Hematopoietic multipotent progenitor cell treated with erythropoietin and hydrocortisone succinate and interleukin-3 and kit ligand, for 6 days (in vitro differentiated cells): ENCODE data around the gene LDLRAD2.

Experiments used
- DNase-seq: peaks from one replicate; pipeline ENCODE4 v3.0.0-alpha.2; 2015

The LDLRAD2 gene

GRCh38 chr1:21863981-21864380 is 51.9 kb downstream of the LDLRAD2 start:
- no peak for DNase-seq

- DNase-seq = no peak
These were observed 52.7 kb downstream of the LDLRAD2 start for GRCh38 chr1:21864730-21865129.

GRCh38 chr1:21865609-21865942 is 53.5 kb downstream of the LDLRAD2 start:
- DNase-seq = no peak

DNA sequence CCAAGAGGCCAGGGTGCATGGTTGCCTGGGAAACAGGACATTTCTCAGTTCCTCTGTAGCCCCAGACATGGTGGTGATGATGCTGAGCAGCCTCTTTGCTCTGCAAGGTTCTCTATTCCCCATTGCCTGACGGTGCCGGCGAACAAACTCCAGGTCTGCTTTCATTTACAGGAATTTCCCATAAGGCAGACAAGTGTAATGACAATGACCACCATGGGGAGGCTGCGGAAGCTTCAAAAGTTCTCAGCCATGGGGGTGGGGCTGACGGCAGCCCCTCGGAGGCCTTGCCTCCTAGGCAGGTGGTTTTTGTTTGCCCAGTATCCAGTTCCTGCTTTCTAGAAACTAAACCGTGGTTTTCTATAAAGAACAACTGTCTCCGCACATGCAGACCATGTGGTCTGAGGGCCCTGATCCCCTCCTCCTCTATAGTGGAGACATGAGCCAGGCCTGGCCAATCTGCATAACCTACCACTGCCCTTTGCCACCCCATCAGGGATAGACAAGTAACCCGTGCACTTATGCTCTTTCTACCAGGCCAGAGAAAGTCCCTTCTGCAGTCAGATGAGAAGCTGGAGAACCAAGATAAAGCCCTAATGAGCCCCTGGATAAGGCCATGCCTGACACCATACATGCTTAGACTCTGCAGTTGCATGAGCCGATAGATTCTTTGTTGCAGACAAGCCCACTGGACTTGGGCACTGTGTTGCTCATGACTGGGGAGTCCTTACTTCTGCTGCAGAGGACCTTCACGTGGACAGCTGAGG is 54.1 kb downstream of the LDLRAD2 start:
- DNase-seq = peak; percentile 94

- no peak for DNase-seq
These were observed 54.6 kb downstream of the LDLRAD2 start for GRCh38 chr1:21866707-21867043.

GRCh38 chr1:21867451-21867996 is 55.5 kb downstream of the LDLRAD2 start:
- peak; percentile 80 for DNase-seq

- no peak for DNase-seq
These were observed 56.4 kb downstream of the LDLRAD2 start for GRCh38 chr1:21868482-21868881.

- DNase-seq = no peak
These were observed 56.9 kb downstream of the LDLRAD2 start for GRCh38 chr1:21868941-21869454.

DNA sequence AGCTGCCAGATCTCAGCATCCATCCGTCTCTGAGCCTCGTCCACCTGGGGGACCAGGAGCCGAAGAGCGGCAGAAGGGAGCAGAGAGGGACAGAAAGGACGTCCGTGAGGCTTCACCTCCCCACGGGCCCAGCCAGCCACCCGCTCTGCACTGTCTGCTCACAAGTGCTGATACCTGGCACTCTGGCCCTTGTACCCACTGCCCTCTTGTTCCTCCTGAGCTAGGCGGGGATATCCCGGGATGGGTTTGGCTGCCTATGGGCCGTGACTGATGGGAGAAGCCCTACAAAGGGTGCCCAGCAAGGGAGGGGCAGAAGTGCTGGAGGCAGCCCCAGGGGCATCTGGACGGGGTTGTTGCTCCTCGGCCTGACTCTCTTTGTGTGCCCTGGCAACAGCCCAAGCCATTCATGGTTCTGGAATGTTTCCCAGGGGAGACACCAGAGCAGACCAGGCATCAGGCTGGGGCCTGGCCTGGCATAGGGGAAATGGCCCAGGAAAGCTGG is 57.6 kb downstream of the LDLRAD2 start:
- DNase-seq = no peak

DNA sequence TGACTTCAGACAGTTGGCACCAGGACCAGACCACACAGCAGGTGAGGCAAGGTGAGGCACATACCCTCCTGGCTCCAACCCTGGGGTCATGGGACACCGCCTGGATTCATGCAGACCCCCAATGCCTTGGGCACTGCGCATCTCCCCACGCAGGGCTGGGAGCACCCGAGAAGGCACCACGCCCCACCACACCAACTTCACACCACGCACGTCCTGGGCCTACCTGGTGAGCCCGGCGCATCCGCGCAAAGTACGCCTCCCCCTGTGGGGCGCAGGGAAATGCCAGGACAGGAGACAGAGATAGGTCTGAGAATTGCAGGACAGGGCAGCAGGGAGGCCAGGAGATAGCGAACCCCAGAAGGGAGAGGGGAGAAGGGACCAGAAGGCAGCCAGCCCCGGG is 58.5 kb downstream of the LDLRAD2 start:
- no peak for DNase-seq

- no peak for DNase-seq
These were observed 59.9 kb downstream of the LDLRAD2 start for GRCh38 chr1:21871943-21872342.

GRCh38 chr1:21872445-21873079 is 60.5 kb downstream of the LDLRAD2 start:
- no peak for DNase-seq

DNA sequence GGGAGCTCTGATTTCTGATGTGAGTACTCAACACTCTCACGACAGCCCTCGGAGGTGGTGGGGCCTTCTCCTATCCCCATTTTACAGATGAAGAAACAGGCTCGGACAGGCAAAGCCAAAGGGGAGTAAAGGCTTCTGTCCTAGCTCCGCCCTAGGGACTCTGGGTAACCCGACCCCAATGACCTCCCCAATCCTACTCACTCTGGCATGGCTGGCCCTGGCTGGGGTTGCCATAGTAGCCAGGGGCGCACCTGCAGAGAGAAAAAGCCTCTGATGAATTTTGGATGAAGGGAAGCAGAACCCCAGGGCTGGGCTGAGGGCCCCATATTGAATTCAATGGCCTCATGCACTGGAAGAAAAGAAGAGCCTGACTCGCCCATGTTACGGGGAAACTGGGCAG is 61.1 kb downstream of the LDLRAD2 start:
- DNase-seq = no peak

DNA sequence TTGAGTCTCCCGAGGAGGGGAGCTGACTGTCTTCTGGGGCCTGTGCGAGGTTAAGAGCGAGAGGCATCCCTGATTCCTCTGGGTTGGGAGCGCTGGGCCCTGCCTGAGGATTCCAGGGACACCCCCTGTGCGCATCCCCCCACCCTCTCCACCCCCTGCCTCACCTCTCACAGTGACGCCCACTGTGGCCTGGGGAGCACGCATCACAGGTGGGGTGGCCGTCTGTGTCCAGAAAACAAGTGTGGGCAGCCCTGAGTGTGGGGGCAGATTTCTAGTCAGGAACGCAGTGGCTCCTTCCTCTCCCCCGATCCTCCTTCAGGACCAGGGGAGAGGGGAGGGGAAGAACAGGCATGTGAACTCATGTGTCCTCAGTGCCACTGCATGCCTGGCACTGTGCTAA is 61.7 kb downstream of the LDLRAD2 start:
- no peak for DNase-seq

DNA sequence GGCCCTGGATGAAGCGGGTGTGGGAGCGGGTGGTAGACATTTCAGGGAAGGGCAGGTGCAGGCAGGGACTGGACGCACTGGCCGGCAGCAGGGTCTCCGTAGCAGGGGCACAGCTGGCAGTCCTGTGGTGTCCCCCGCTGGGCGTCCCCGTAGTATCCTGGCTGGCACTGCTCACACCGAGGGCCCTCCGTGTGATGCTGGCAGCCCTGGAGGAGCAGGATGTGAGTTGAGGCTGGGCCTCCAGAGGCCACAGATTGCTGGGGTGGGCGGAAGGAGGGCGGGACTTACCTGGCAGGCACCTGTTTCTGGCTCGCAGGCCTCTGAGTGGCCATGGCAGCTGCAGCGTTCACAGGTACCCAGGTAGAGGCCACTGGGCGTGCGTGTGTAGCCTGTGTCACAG is 62.3 kb downstream of the LDLRAD2 start:
- no peak for DNase-seq
